Endothelial cell of hepatic sinusoid (primary cell): ENCODE results near the gene ABR.
"Not testable (repeated sequence)": the region's sequence is repeated elsewhere in the genome, so short reads cannot be mapped to it uniquely, and the experiment has no call there.

Experiments
- in situ Hi-C: cut with HindIII; loops from 2 replicates; pipeline ENCODE4 v1.10.0; 2017; ENCODE audit warnings: low sequenced_read_pairs

ABR gene

DNA sequence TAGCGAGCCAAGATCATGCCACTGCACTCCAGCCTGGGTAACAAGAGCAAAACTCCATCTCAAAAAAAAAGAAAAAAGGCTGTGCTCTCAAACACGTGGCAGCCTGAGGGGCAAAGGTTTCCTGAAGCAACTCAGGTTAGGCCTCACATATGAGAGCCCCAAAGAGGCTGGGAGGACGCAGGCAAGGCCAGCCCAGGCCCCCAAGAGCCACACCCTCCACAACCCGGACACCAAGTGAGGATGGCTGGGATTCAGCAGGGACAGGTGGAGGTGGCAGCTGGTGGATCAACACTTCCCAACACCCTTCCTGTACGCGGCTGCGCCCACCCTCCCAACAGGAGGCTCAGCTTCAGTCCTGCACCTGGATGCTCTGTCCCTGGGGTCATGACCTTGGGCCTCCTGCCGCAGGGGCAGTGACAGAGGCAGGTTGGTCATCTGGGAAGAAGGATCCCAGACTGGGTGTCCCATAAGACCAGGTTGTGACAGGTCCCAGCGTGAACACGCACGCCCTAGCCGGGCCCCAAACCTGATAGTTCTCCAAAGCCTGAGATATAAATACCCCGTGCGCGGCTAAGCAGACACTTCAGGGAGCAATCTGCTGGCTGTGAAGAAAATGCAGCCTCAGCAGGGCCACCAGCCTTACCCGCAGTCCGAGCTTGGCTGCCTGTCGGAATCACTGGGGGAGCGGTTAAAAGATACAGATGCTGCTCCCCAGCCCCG is 104.7 kb downstream of the ABR start:
- in situ Hi-C loops = no loop called here

DNA sequence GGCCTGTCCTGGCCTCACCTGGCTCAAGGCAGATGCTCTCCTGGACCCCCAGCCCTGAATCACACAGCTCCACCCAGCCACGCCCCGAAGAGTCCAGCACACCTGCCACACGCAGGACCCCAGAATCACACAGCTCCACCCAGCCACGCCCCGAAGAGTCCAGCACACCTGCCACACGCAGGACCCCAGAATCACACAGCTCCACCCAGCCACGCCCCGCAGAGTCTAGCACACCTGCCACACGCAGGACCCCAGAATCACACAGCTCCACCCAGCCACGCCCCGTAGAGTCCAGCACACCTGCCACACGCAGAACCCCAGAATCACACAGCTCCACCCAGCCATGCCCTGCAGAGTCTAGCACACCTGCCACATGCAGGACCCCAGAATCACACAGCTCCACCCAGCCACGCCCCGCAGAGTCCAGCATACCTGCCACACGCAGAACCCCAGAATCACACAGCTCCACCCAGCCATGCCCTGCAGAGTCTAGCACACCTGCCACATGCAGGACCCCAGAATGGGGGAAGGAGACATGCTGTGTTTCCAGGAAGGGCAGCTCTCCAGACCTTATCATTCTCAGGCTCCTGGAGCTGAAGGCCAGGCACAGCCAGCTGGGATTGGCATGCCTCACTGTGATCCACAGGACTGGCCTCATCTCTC is 105.7 kb downstream of the ABR start:
- in situ Hi-C loops = not testable (repeated sequence)

DNA sequence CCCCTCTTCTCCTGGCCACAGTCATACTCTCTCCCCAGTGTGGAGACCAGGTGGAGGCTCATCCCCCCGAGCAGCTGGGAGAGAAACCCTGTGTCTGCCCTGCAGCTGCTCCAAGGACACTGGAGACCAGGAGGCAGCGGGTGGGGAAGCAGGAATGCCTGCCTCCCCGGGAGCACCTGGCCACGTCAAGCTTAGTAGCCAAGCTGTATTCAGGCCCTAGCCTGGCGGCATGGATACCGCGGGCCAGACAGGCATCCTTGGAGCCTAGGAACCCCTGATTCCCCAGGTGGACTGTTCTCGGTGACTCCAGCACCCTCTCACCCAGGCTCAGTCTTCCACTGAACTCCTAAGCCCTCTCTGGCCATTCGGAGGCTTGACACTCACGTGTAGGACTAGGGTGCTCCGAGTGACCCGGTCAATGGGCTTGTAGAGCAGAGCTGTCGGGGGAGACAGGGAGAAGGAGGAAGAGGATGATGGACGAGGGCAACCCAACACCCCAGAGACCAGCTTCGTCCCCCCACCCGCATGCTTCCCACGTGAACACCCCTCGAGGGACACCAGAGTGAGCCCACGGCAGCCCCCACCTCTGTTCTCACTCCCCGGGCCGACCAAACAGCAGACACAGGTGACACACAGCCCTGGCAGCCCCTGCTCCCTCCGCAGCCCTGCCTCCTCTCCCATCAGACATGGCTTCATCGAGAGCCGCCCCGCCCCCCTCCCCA is 106.4 kb downstream of the ABR start:
- in situ Hi-C loops = no loop called here

DNA sequence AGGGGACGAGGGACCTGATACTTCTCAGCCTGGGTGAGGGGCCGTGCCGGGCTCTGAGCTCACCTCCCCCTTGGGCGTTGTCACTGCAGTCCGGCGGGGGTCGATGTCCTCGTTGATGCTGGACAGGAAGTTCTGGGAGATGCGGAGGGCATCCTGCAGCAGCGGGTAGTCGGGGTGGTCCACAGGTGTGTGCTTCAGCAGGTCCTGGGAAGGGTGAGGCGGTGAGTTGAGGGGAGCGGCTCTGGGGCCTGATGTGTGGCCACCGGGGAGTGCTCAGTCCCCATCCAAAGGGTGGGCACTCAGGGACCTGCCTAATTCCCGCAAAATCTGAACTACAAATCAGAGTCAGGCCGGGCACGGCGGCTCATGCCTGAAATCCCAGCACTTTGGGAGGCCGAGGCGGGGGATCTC is 107.2 kb downstream of the ABR start:
- in situ Hi-C loops = no loop called here

DNA sequence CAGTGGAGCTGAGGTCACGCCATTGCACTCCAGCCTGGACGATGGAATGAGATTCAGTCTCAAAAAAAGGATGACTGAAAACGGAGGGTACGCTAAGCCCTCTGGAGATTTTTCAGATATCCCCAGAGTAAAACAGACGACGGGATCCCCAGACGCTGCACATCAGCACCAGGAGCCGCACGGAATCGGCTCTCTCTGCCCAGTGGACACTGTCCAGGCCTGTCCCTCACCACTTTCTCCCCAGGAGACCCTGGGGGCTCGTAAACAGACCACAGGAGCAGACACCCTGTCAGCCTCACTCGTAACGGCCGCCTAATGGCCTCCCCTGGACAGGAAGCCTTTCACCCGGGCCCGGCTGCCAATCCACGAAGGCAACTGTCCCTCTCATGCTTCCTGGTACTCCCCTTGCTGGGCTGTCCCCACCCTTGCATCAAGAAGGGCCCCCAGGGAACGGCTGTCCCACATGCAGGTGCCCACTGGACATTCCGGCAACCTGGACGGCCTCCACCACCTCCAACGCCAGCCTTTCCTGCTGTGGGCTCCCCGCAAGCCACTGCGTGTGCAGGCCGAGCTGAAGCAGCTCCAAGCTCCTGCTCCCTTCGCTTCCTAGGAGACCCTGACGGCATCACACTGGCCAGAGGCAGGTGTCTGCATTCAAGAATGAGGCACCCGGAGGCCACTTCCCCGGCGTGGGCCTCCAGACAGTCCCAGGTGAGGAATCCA is 108.5 kb downstream of the ABR start:
- in situ Hi-C loops = no loop called here

DNA sequence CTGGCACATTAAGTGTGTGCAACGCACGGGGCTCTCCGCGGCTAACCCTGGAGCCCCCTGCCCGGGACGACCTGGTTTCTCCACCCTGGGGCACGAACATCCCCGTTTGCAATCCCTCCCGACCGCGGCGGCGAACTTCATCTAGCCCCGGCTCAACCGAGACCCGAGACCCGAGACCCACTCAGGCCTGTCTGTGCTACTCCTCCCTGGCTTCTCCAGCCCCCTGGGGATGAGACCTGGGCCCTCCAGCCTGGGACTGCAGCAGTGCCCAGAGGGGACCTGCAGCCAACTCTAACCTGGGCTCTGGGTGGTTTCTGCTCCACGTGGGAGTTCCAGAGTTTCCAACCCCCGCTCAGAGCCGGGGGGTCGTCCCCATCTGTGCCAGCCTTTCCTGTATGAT is 109.4 kb downstream of the ABR start:
- in situ Hi-C loops = no loop called here

DNA sequence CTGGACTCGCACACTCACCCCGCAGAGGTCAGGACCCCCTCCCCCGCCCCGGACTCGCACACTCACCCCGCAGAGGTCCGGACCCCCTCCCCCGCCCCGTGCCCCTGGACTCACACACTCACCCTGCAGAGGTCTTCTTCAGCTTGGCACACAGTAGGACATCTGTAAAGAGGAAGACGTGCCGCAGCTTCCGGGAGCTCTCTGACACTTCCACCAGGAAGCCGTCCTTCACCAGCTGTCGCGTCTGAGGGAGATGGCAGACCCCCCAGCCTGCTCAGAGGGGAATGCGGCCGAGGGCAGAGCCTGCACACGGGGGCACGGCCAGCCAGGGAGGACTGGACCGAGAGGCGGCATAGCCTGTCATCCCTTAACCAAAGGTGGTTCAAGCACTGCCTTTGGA is 109.9 kb downstream of the ABR start:
- in situ Hi-C loops = no loop called here

DNA sequence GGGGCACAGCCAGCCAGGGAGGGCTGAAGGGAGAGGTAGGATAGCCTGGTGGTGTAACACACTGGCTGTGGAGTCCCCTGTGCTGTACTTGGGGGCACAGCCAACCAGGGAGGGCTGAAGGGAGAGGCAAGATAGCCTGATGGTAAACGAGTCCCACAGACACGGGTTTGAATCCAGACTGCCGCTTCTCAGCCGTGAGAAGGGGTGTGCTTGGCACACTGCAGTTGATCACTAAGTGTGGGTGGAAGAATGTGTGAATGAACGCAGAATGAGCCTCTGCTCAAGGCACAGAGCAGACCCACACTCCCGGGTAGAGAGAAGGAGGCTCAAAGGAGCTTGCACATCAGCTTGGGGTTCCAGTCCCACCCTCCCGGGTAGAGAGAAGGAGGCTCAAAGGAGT is 111.4 kb downstream of the ABR start:
- in situ Hi-C loops = no loop called here

DNA sequence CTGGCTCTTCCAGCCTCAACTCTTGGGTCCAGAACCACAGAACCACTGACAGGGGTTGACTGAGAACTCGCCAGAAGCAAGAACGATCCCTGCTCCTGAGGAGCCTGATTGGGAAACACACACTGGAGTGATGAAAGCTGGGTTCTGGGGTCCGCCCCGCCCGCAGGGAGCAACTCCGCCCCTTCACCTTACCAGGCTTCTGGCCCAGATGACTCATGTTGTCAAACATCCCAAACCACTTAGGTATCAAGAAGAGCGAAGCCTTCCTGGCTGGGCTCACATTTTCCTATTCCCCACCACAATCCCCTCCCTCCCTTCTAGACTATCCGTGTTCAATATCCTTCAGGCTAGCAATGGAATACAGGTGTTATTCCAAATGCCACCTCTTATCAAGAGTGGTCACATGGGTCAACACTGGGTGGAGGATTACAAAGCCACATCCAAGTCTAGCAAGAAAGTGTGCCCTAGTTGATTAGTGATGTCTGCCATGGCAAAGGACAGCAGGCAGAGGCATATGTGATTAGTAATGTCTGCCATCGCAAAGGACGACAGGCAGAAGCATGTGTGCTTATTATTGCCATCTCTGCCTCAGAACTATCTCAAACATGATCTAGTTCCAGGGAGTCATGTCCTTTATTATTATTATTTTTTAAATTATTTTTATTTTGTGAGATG is 112.4 kb downstream of the ABR start:
- in situ Hi-C loops = no loop called here

DNA sequence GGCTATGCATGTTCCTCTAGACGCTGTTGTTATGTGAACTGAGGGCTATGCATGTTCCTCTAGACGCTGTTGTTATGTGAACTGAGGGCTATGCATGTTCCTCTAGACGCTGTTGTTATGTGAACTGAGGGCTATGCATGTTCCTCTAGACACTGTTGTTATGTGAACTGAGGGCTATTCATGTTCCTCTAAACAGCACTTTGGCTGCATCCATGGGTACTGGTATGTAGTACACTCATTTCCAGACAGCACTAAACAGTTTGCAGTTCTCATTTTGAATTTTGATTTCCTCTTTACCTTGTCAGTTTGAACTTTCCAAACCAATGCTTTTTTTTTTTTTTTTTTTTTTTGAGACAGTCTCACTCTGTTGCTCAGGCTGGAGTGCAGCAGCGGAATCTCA is 114.4 kb downstream of the ABR start:
- in situ Hi-C loops = not testable (repeated sequence)

DNA sequence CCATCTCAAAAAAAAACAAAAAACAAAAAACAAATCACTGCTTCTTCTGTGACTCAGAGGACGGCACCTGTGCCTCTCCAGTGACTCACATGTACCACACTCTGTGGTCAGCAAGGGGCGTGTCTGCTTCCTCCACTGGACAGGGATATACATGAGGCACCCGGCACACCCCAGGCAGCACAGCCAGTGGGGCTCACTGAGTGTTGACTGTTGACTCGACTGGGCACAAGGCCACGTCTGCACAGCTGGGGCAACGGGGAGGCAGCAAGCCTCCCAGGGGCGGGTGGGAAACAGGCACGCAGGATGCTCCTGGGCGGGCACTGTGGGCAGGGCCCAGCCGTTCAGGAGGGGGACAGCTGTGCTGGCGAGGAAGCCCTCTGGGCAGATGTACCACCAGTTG is 118.8 kb downstream of the ABR start:
- in situ Hi-C loops = no loop called here

DNA sequence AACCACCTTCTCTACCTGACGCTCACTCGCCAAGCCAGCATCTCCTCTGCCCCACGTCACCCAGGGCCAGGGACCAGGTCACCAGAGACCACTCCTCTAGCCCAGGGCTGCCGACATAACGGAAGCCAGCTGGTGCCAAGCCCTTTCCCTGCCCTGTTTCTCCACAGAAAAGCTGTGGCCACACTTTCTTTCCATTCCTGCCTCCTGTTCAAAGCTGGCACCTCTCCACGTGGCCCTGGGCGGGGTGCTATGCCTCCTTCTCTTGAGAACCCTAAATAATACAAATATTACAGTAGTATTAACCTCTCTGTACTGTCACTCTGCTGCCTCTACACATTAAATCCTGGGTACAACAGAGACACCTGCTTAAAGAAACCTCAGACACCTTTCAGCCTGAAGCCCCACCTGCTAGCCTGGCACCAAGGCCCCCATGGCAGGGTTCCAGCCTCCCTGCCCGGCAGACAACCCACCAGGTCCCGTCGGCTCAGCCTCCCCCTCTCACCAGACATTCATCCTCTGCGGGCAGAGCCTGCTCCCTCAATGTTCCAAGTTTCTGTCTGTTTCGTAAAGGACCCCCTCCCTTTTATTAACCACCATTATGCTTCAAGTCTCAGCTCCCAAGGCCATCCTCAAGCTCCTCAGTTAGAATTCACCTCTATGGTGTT is 120.5 kb downstream of the ABR start:
- in situ Hi-C loops = no loop called here

DNA sequence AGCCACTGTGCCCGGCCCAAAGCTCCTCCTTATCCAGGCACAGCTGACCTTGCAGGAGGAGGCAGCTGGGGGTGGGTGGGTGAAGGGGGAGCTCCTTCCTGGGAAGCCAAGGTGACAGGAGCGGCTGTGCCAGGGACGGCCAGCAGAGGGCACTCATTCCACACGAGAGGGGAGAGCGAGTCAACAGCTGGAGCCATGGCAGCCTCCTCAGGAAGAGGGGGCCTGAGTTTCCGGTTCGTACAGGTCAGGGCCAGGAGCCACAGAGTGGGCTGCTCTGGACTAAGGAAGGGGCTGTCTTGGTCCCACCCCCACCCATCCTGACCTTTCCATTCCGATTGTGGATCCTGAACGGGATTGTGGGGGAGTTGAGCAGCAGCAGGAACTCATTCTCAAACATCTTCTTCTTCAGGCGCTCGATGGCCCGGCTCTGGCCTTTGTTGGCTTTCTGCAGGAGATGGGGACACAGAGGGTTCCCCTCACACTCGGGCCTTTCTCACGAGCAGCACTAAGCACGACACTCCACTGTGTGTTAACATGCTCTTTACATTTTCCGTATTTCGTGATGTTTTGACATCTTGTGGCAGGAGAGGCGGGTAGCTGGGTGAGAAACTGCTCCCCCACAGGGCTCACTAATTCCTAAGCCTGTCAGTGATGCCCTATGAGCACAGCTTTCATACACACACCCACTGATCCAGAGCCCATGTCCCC is 121.2 kb downstream of the ABR start:
- in situ Hi-C loops = no loop called here

DNA sequence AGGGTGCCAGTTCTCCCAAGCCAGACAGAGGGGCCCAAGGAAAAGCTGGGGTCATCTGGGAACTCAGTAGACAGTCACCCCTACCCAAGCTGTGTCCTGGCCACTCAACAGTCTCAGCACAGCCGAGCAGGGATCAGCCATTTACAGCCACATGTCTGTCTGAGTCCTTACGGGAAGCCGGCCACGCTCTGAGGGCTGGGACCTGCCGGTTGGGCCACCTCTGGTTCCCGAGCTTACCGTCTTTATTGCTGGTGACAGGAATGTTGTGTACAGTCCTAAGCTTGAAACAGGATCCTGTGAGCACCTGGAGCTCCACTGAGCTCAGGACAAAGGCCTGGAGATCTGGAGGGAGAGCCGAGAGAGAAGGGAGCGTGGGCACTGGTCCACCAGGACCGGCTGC is 123.0 kb downstream of the ABR start:
- in situ Hi-C loops = no loop called here

DNA sequence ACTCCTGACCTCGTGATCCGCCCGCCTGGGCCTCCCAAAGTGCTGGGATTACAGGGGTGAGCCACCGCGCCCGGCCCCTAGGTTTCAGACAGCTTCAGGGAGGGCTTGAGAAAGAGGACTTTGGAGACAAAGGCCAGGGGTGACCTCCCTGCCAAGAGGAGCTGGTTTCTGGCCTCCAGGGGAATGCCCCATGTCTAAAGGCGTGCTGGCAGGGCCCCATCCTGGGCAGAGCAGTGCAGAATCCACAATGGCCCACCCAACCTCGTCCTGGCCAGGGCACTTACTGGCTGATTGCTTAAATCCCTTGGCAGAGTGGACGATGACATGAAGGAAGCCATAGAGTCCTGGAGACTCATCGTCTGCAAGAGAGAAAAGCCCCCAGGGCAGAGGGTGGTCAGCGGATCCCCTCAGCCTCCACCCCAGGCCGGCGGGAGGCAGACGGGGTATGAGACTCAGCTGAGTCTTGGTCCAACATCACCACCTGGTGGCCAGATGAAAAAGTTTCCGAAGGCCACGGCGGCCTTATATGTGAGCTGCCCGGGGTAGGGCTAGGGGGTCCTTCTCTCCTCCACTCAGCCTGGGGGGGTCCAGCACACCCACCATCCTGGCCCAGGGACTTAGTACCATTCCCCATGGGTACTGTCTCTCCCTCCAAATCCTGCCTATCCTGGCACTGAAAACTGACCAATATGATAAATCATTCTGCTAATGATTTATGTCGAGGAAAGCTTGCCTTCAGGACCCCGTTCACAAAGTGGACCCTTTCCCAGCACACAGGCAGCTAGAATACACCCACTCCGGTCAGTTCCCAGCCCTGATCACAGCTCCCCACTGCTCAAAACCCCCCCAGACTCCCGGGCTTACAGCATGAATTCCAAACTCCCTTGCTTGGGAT is 123.8 kb downstream of the ABR start:
- in situ Hi-C loops = no loop called here

DNA sequence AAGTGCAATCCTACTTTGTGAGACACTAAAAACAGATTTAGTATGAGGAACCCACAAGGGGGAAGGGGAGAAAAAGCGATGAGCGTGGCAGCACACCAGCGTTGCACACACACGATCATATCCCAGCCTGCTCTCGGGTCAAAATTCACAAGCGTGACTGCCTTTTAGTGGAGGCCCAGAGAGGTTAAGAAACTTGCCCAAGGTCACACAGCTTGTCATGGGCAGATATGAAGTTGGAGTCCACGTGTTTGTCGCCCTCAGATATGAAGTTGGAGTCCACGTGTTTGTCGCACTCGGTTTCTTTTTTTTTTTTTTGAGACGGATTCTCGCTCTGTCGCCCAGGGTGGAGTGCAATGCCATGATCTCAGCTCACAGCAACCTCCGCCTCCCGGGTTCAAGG is 124.5 kb downstream of the ABR start:
- in situ Hi-C loops = no loop called here

DNA sequence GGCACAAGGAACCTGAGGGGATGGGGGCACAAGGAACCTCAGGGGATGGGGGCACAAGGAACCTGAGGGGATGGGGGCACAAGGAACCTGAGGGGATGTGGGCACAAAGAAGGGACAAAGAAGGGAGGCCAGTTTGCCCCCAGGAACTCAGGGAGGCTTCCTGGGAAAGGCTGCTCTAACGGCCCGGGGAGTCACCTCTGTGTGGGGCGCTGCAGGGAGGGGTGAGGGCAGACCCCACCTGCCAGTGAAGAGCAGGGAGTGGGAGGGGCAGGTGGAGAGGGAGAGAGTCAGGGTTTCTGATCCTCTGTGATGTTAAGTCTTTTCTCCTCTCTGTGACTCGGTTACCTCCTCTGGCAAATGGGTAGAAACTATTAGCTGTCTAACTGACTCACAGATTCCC is 125.1 kb downstream of the ABR start:
- in situ Hi-C loops = loop anchor here (5.0 kb wide), 1 partner anchor 48 kb away; no protein-coding TSS in a partner anchor

DNA sequence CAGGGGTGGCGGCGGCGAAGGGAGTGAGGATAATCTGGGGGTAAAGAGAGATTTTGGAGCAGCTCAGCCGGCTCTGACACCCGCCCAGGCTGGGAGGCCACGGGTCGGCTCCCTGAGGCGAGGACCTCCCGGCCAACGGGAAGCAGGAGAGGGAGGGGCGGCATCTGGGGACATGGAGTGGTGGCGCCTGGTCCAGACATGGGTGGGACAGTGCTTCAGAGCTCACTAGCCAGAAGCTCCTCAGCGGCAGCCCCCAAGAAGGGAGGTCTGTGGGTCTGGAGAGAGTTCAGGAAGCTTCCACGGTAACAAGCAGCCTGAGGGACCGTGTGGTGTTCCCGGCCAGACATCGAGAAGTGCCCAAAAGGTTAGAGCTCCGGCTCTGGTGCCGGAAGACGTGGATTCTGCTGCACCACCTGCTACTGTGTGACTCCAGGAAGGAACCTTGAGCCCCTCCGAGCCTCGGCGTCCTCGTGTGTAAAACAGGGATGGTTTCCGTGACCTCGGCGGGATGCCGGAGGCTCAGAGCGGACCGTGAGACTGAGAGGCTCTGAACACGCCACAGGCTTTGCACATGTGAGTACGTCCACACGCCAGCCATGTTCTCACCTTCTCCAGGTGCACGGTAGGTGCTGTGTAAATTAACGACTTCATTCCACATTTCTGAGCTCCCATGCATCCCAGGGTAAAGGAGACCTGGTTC is 126.0 kb downstream of the ABR start:
- in situ Hi-C loops = loop anchor here (5.0 kb wide), 1 partner anchor 48 kb away; no protein-coding TSS in a partner anchor
